GM06990 (cell line): Measurements from ENCODE around the gene ADAM8.

Experiments
- DNase-seq: peaks from one replicate; pipeline ENCODE4 v3.0.0-alpha.2; 2011; ENCODE audit not compliant: insufficient read length; ENCODE audit errors: extremely low read depth
- H3K27me3 ChIP-seq: replicated peaks from 2 replicates; pipeline ENCODE4 v1.6.0; 2011; ENCODE audit warnings: low read length; ENCODE audit not compliant: control insufficient read depth, insufficient read depth
- H3K36me3 ChIP-seq: 2 replicates; pipeline ENCODE4 v1.5.1; 2011; ENCODE audit warnings: low read length; ENCODE audit not compliant: control insufficient read depth, insufficient read depth
- H3K4me3 ChIP-seq: replicated peaks from 2 replicates; pipeline ENCODE4 v1.5.1; 2011; ENCODE audit warnings: low read depth, mild to moderate bottlenecking, control low read depth, low read length
- CTCF ChIP-seq: IDR thresholded peaks from 2 replicates; pipeline ENCODE4 v1.5.1; 2011; ENCODE audit warnings: low read length, control low read depth, mild to moderate bottlenecking, inconsistent platforms; ENCODE audit not compliant: insufficient read depth, poor library complexity, severe bottlenecking

Gene ADAM8

GRCh38 chr10:133270773-133271297, 5.8 kb downstream of the ADAM8 start:
- Histone ChIP-seq H3K27me3 (no peaks in the 10 kb centered on the region), H3K36me3 (peaks cover 35% of the 10 kb centered on the region), H3K4me3 (no peak overlapping the region)
- no peak for DNase-seq
- no peak for TF ChIP-seq CTCF

- Histone ChIP-seq H3K36me3 (peaks cover 35% of the 10 kb centered on the region), H3K4me3 (no peak overlapping the region), H3K27me3 (no peaks in the 10 kb centered on the region)
- no peak for DNase-seq
- no peak for TF ChIP-seq CTCF
These were observed 6.5 kb downstream of the ADAM8 start for GRCh38 chr10:133270204-133270603.

- no peak for DNase-seq
- H3K36me3 ChIP-seq = peaks cover 35% of the 10 kb centered on the region
- no peak for TF ChIP-seq CTCF
These were observed 7.3 kb downstream of the ADAM8 start for GRCh38 chr10:133269367-133269766.

GRCh38 chr10:133268532-133268931, 8.1 kb downstream of the ADAM8 start:
- H3K36me3 ChIP-seq = peaks cover 35% of the 10 kb centered on the region
- H3K27me3 ChIP-seq = no peaks in the 10 kb centered on the region
- no peak for TF ChIP-seq CTCF
- no peak overlapping the region for H3K4me3 ChIP-seq
- DNase-seq = no peak

More at GRCh38 chr10:133269367-133269766, 7.3 kb downstream of the ADAM8 start:
- H3K4me3 ChIP-seq = no peak overlapping the region
- no peaks in the 10 kb centered on the region for H3K27me3 ChIP-seq

GRCh38 chr10:133267829-133268228, 8.8 kb downstream of the ADAM8 start:
- TF ChIP-seq CTCF = no peak
- no peak for DNase-seq
- Histone ChIP-seq H3K36me3 (peaks cover 31% of the 10 kb centered on the region), H3K27me3 (no peaks in the 10 kb centered on the region), H3K4me3 (no peak overlapping the region)

GRCh38 chr10:133267293-133267692, 9.4 kb downstream of the ADAM8 start:
- no peaks in the 10 kb centered on the region for H3K27me3 ChIP-seq
- DNase-seq = no peak
- TF ChIP-seq CTCF = no peak

More at GRCh38 chr10:133267293-133267692, 9.4 kb downstream of the ADAM8 start:
- H3K4me3 ChIP-seq = no peak overlapping the region
- peaks cover 31% of the 10 kb centered on the region for H3K36me3 ChIP-seq
